Coronary artery (tissue), 2 donors: Measurements from ENCODE around the gene CYP4Z1.
"Not testable (repeated sequence)": the region's sequence is repeated elsewhere in the genome, so short reads cannot be mapped to it uniquely, and the experiment has no call there.

Source experiments
- DNase-seq: peaks from one replicate; pipeline ENCODE4 v3.0.0-alpha.2; 2017; ENCODE audit warnings: low spot score
- H3K27ac ChIP-seq, 2 donors: fragments of 200-600 bp; sonication (generic); one replicate each; pipeline ENCODE4 v1.5.1; 2016 to 2019
- H3K4me3 ChIP-seq: fragments of 200-600 bp; sonication (generic); 2 replicates; pipeline ENCODE4 v1.5.1; 2016; ENCODE audit warnings: mild to moderate bottlenecking, moderate library complexity
- CTCF ChIP-seq: fragments of 200-600 bp; sonication (generic); IDR thresholded peaks from one replicate; pipeline ENCODE4 v1.5.1; 2019; ENCODE audit warnings: antibody characterized with exemption

Gene CYP4Z1

GRCh38 chr1:47147047-47147785 lies 80.2 kb downstream of the CYP4Z1 start:
- TF ChIP-seq CTCF, result no peak
- no peak for DNase-seq
- Histone ChIP-seq H3K27ac (no peak overlapping the region), H3K4me3 (no peak overlapping the region)

- not testable (repeated sequence) for H3K4me3 ChIP-seq, DNase-seq, H3K27ac ChIP-seq
Measured at GRCh38 chr1:47149162-47149561, 82.1 kb downstream of the CYP4Z1 start.

GRCh38 chr1:47156457-47156856 lies 89.4 kb downstream of the CYP4Z1 start:
- not testable (repeated sequence) for DNase-seq, H3K4me3 ChIP-seq, H3K27ac ChIP-seq

DNA sequence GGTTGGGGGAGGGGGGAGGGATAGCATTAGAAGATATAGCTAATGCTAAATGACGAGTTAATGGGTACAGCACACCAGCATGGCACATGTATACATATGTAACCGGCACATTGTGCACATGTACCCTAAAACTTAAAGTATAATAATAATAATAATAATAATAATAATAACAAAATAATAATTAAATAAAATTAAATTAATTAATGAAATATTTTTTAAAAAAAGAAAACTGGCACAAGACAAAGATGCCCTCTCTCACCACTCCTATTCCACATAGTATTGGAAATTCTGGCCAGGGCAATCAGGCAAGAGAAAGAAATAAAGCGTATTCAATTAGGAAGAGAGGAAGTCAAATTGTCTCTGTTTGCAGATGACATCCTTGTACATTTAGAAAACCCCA lies 90.9 kb downstream of the CYP4Z1 start:
- not testable (repeated sequence) for H3K27ac ChIP-seq, DNase-seq

DNA sequence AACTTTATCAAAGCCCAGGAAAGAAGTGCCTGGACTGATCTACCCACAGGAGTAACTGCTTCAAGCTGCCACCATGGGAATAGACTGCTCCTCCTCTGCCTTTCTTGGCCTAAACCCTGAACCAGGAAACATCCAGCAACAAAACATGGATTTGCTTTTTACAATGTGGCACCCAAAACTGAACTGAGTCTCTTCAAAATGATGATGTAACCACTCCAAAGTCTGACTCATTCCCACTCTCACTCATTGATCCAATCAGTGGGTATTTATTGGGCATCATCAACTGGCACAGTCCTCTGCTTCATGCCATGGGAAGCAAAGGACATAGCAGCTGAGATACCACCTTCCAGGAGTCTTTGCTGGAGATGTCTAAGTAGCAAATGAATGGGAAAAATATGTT lies 93.7 kb downstream of the CYP4Z1 start:
- no peak for TF ChIP-seq CTCF
- Histone ChIP-seq H3K4me3 (no peak overlapping the region), H3K27ac (no peak overlapping the region)
- DNase-seq, result no peak

More for the DNA sequence above, 90.9 kb downstream of the CYP4Z1 start:
- H3K4me3 ChIP-seq, result not testable (repeated sequence)

DNA sequence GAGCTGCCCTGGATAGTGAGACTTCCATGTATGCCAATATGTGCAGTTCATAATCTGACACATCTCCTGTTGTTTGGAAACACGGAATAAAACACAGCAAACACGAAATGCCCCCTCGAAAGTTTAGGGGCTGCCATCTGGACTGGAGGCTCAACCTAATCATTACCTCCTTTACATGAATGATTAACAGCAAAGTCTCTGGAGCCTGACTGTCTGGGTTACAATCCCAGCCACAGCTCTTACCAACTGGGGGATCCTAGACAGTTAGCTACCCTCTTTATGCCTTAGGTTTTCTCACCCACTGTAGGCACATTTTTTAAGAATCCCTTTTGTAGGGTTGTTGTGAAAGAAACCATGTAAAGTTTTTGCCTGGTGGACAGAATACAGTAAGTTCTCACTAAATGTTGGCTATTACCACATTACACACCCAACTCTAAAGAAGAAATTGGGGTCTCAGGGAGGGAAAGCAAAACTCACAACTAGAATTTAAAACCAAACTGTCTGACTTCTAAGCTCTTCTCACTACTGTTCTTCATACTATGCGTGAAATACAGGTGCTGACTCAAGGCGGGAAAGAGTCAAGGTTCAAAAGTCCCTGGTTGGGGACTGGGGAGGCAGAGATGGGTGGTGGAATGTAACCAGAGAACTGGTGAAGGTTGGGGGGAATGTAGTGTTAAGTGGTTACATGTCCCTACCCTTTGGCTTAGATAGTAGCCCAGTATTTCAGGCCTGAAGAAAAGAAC lies 94.4 kb downstream of the CYP4Z1 start:
- DNase-seq, result no peak
- no peak overlapping the region for H3K4me3 ChIP-seq
- no peak for TF ChIP-seq CTCF
- H3K27ac ChIP-seq, result no peak overlapping the region

DNA sequence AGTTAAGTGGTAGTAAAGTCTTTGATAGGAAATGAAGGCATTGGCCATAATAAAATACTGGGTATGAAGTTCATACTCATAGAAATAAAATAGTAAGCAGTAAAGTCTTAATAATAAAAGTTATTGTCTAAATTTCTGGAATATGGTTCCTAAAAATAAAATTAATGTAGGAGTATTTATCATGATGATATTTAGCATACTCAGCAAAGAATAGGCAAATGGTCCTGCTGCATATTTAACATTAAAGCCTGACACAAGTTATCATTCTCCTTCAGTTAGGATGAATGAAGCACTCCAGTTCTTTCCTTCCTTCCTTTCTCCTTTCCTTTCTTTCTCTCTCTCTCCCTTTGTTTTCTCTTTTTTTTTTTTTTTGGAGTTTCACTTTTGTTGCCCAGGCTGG lies 97.5 kb downstream of the CYP4Z1 start:
- no peak for TF ChIP-seq CTCF
- no peak for DNase-seq
- Histone ChIP-seq H3K4me3 (no peak overlapping the region), H3K27ac (no peak overlapping the region)
